Tibial artery (tissue), 4 donors: ENCODE results near the gene TTLL11.

Source experiments
- DNase-seq, 2 donors: peaks; one replicate each; pipeline ENCODE4 v3.0.0-alpha.2; 2019
- H3K27ac ChIP-seq, 2 donors: fragments of 200-600 bp; sonication (generic) in 1 of 2; 1 replicate in 1 of 2; 2 replicates in 1 of 2; pipeline ENCODE4 v1.5.1; 2018 to 2019; ENCODE audit warnings: mild to moderate bottlenecking in 1 of 2
- H3K27me3 ChIP-seq, 2 donors: fragments of 200-600 bp; sonication (generic) in 1 of 2; one replicate each; pipeline versions ENCODE4 v1.5.1 to v1.6.0; 2016 to 2019
- H3K36me3 ChIP-seq, 3 donors: fragments of 200-600 bp; sonication (generic) in 2 of 3; one replicate each; pipeline ENCODE4 v1.5.1; 2016 to 2019; ENCODE audit warnings: mild to moderate bottlenecking in 2 of 3
- H3K4me1 ChIP-seq, 4 donors: fragments of 200-600 bp; sonication (generic) in 2 of 4; 1 replicate in 3 of 4; 2 replicates in 1 of 4; pipeline ENCODE4 v1.5.1; 2016 to 2019
- H3K4me3 ChIP-seq, 2 donors: fragments of 200-600 bp; sonication (generic) in 1 of 2; 1 replicate in 1 of 2; 2 replicates in 1 of 2; pipeline ENCODE4 v1.5.1; 2018 to 2019; ENCODE audit warnings: mild to moderate bottlenecking in 2 of 2
- H3K9me3 ChIP-seq, 3 donors: fragments of 200-600 bp; sonication (generic) in 1 of 3; one replicate each; pipeline ENCODE4 v1.5.1; 2016 to 2019
- CTCF ChIP-seq, 2 experiments: fragments of 200-600 bp in 1 of 2; fragments of 450-650 bp in 1 of 2; IDR thresholded peaks; one replicate each; pipeline ENCODE4 v1.5.1; 2017 to 2019; ENCODE audit warnings: antibody characterized with exemption in 2 of 2, mild to moderate bottlenecking in 1 of 2, moderate library complexity in 1 of 2
- intact Hi-C: fragments of 100-400 bp; cut with DNase I; formaldehyde crosslinking; loops from one replicate; pipeline ENCODE4 v1.15.0; 2023; ENCODE audit warnings: low total_unique reads

TTLL11 gene

GRCh38 chr9:121874524-121874923 is 218.6 kb downstream of the TTLL11 start:
- Histone ChIP-seq H3K27me3 (no peaks in the 10 kb centered on the region), H3K27ac (no peak overlapping the region), H3K4me3 (no peak overlapping the region), H3K9me3 (no peaks in the 10 kb centered on the region), H3K36me3 (peaks cover 7 to 14% (median 10%) of the 10 kb centered on the region in 3 donors), H3K4me1 (peaks cover 0 to 8% (median 7%) of the 10 kb centered on the region in 4 donors)
- no peak for TF ChIP-seq CTCF (IDR thresholded peaks at IDR 0.05)
- DNase-seq, result no peak
- intact Hi-C loops, result no loop called here

- H3K27me3 ChIP-seq, result no peaks in the 10 kb centered on the region
- DNase-seq, result no peak
- intact Hi-C loops, result no loop called here
- H3K27ac ChIP-seq, result no peak overlapping the region
- H3K4me3 ChIP-seq, result no peak overlapping the region
- H3K36me3 ChIP-seq, result peaks cover 10 to 21% (median 12%) of the 10 kb centered on the region in 3 donors
- TF ChIP-seq CTCF (IDR thresholded peaks at IDR 0.05), result no peak
- peaks cover 0 to 2% (median 0%) of the 10 kb centered on the region in 4 donors for H3K4me1 ChIP-seq
- no peaks in the 10 kb centered on the region for H3K9me3 ChIP-seq
These were observed 221.6 kb downstream of the TTLL11 start for GRCh38 chr9:121871431-121872025.

GRCh38 chr9:121870271-121870670 is 222.8 kb downstream of the TTLL11 start:
- Histone ChIP-seq H3K27ac (no peak overlapping the region), H3K4me1 (no peaks in the 10 kb centered on the region), H3K36me3 (peaks cover 10 to 21% (median 12%) of the 10 kb centered on the region in 3 donors), H3K9me3 (no peaks in the 10 kb centered on the region), H3K4me3 (no peak overlapping the region), H3K27me3 (no peaks in the 10 kb centered on the region)
- TF ChIP-seq CTCF (IDR thresholded peaks at IDR 0.05), result no peak
- intact Hi-C loops, result no loop called here
- no peak for DNase-seq

- H3K27me3 ChIP-seq, result no peaks in the 10 kb centered on the region
- no peak for DNase-seq
- no peaks in the 10 kb centered on the region for H3K4me1 ChIP-seq
- H3K36me3 ChIP-seq, result peaks cover 10 to 21% (median 12%) of the 10 kb centered on the region in 3 donors
- no peak overlapping the region for H3K27ac ChIP-seq
- intact Hi-C loops, result no loop called here
- H3K9me3 ChIP-seq, result no peaks in the 10 kb centered on the region
- H3K4me3 ChIP-seq, result no peak overlapping the region
- TF ChIP-seq CTCF (IDR thresholded peaks at IDR 0.05), result no peak
These were observed 224.5 kb downstream of the TTLL11 start for GRCh38 chr9:121868626-121869025.

GRCh38 chr9:121866927-121867326 is 226.2 kb downstream of the TTLL11 start:
- Histone ChIP-seq H3K27me3 (no peaks in the 10 kb centered on the region), H3K9me3 (no peaks in the 10 kb centered on the region), H3K36me3 (peaks cover 10 to 21% (median 12%) of the 10 kb centered on the region in 3 donors), H3K4me3 (no peak overlapping the region), H3K4me1 (peaks cover 0 to 1% (median under 1%) of the 10 kb centered on the region in 4 donors), H3K27ac (no peak overlapping the region)
- DNase-seq, result no peak
- no peak for TF ChIP-seq CTCF (IDR thresholded peaks at IDR 0.05)
- intact Hi-C loops, result no loop called here
